SK-N-SH (cell line): ENCODE results near the gene CD164L2. TPM values are rescaled to one million over a fixed set of nuclear protein-coding genes. Genes with fewer than 3 reads are reported as not detected.

Experiments
- CTCF ChIA-PET: fragments of 300-600, 350-600 bp; formaldehyde crosslinking; extraction: SDS; loops from one replicate; lab custom pipeline; 2021; lab: Yijun Ruan, JAX
- POLR2A ChIA-PET: fragments of 350-600 bp; sonication (Branson Sonifier 250); formaldehyde crosslinking; extraction: SDS; loops from one replicate; lab custom pipeline; 2020; ENCODE audit warnings: antibody characterized with exemption, inconsistent platforms; lab: Yijun Ruan, JAX
- DNase-seq: peaks from one replicate; pipeline ENCODE4 v3.0.0; 2012
- H2AFZ ChIP-seq: fragments of 200-600 bp; sonication (generic); 2 replicates; pipeline ENCODE4 v1.8.1; 2016; ENCODE audit warnings: antibody characterized with exemption, mild to moderate bottlenecking, low read depth
- H3F3A ChIP-seq: fragments of 200-600 bp; sonication (generic); replicated peaks from 2 replicates; pipeline ENCODE3; 2016; ENCODE audit warnings: antibody characterized with exemption, mild to moderate bottlenecking; ENCODE audit not compliant: insufficient read depth
- H3K27ac ChIP-seq, 2 experiments: fragments of 200-500 bp in 1 of 2; fragments of 200-600 bp in 1 of 2; sonication (Bioruptor generic) in 1 of 2; sonication (generic), shearing (Covaris generic) in 1 of 2; 2 replicates each; pipeline versions ENCODE4 v1.5.1 to v1.6.1; 2014 to 2016; ENCODE audit warnings: low read depth in 2 of 2, inconsistent platforms in 1 of 2, low read length in 1 of 2, mild to moderate bottlenecking in 1 of 2, mixed read lengths in 1 of 2
- H3K27me3 ChIP-seq: fragments of 200-600 bp; sonication (generic), shearing (Covaris generic); 2 replicates; pipeline ENCODE4 v1.6.1; 2016; ENCODE audit warnings: mixed run types; ENCODE audit not compliant: insufficient read depth
- H3K36me3 ChIP-seq, 2 experiments: fragments of 200-500 bp in 1 of 2; fragments of 200-600 bp in 1 of 2; sonication (Bioruptor generic) in 1 of 2; sonication (generic) in 1 of 2; replicated peaks in 1 of 2; 2 replicates each; pipeline versions ENCODE3 to v1.5.1; 2014 to 2016; ENCODE audit warnings: low read length in 1 of 2, mild to moderate bottlenecking in 1 of 2; ENCODE audit not compliant: insufficient read depth in 2 of 2, control insufficient read depth in 1 of 2
- H3K4me1 ChIP-seq, 2 experiments: fragments of 200-500 bp in 1 of 2; fragments of 200-600 bp in 1 of 2; sonication (Bioruptor generic) in 1 of 2; sonication (generic), shearing (Covaris generic) in 1 of 2; 2 replicates each; pipeline versions ENCODE4 v1.5.1 to v1.6.1; 2014 to 2016; ENCODE audit warnings: low read depth in 1 of 2, low read length in 1 of 2, mixed run types in 1 of 2; ENCODE audit not compliant: insufficient read depth in 2 of 2, control insufficient read depth in 1 of 2
- H3K4me2 ChIP-seq: fragments of 200-600 bp; sonication (generic), shearing (Covaris generic); 2 replicates; pipeline ENCODE4 v1.6.1; 2017; ENCODE audit warnings: mixed run types
- H3K4me3 ChIP-seq, 2 experiments: fragments of 200-500 bp in 1 of 2; fragments of 200-600 bp in 1 of 2; sonication (Bioruptor generic) in 1 of 2; sonication (generic), shearing (Covaris generic) in 1 of 2; 2 replicates each; pipeline versions ENCODE4 v1.5.1 to v1.8.1; 2014 to 2016; ENCODE audit warnings: low read depth in 2 of 2, inconsistent platforms in 1 of 2, low read length in 1 of 2, mild to moderate bottlenecking in 1 of 2, mixed read lengths in 1 of 2, moderate library complexity in 1 of 2
- H3K79me2 ChIP-seq: fragments of 200-600 bp; sonication (generic); 2 replicates; pipeline ENCODE4 v1.8.1; 2017; ENCODE audit warnings: mild to moderate bottlenecking; ENCODE audit not compliant: insufficient read depth
- H3K9ac ChIP-seq: fragments of 200-600 bp; sonication (generic); 2 replicates; pipeline ENCODE4 v1.6.1; 2017; ENCODE audit warnings: mixed run types
- H3K9me2 ChIP-seq: fragments of 200-600 bp; sonication (generic); 2 replicates; pipeline ENCODE4 v1.6.1; 2017; ENCODE audit warnings: mixed run types
- H3K9me3 ChIP-seq: fragments of 200-600 bp; sonication (generic); 2 replicates; pipeline ENCODE4 v1.6.1; 2017; ENCODE audit warnings: mixed run types, mild to moderate bottlenecking, moderate library complexity
- H4K20me1 ChIP-seq: fragments of 200-600 bp; sonication (generic); 2 replicates; pipeline ENCODE4 v1.6.1; 2017; ENCODE audit warnings: mild to moderate bottlenecking, mixed run types; ENCODE audit not compliant: insufficient read depth
- CHD2 ChIP-seq: fragments of 150-350 bp; IDR thresholded peaks from 2 replicates; pipeline ENCODE4 v1.6.1; 2018; ENCODE audit warnings: low read length; ENCODE audit not compliant: partially characterized antibody
- CTCF ChIP-seq: fragments of 200-600 bp; sonication (generic); IDR thresholded peaks from 2 replicates; pipeline ENCODE4 v1.6.1; 2017; ENCODE audit warnings: antibody characterized with exemption, mild to moderate bottlenecking, moderate library complexity
- ELF1 ChIP-seq: IDR thresholded peaks from 2 replicates; pipeline ENCODE4 v1.4.0; 2012
- EP300 ChIP-seq, 2 experiments: IDR thresholded peaks; 2 replicates each; pipeline versions ENCODE4 v1.4.0 to v1.6.1; 2012; ENCODE audit warnings: borderline replicate concordance in 1 of 2, low read depth in 1 of 2, low read length in 1 of 2
- EZH2phosphoT487 ChIP-seq: fragments of 200-600 bp; sonication (generic); IDR thresholded peaks from 2 replicates; pipeline ENCODE4 v1.6.1; 2017; ENCODE audit warnings: low read depth, mixed run types, mild to moderate bottlenecking, antibody characterized with exemption, moderate library complexity, borderline replicate concordance
- FOSL2 ChIP-seq: IDR thresholded peaks from 2 replicates; pipeline ENCODE4 v1.4.0; 2012; ENCODE audit warnings: low read depth, mild to moderate bottlenecking, moderate library complexity, borderline replicate concordance
- FOXJ3 ChIP-seq: sonication (generic); formaldehyde crosslinking; IDR thresholded peaks from 2 replicates; pipeline ENCODE4 v1.5.1; 2020; ENCODE audit warnings: mild to moderate bottlenecking, missing genetic modification reagents
- GABPA ChIP-seq: IDR thresholded peaks from 2 replicates; pipeline ENCODE4 v1.4.0; 2012; ENCODE audit warnings: low read depth, mild to moderate bottlenecking
- JUND ChIP-seq: IDR thresholded peaks from 2 replicates; pipeline ENCODE4 v1.4.0; 2012
- POLR2AphosphoS5 ChIP-seq: IDR thresholded peaks from 2 replicates; pipeline ENCODE4 v1.6.1; 2012; ENCODE audit warnings: low read depth, low read length
- RCOR1 ChIP-seq: fragments of 150-350 bp; IDR thresholded peaks from 2 replicates; pipeline ENCODE4 v1.6.1; 2017; ENCODE audit warnings: antibody characterized with exemption, low read length
- REST ChIP-seq: IDR thresholded peaks from 2 replicates; pipeline ENCODE4 v1.6.1; 2012; ENCODE audit warnings: mild to moderate bottlenecking, low read depth, low read length, moderate library complexity
- RFX5 ChIP-seq: IDR thresholded peaks from 2 replicates; pipeline ENCODE4 v1.6.1; 2012; ENCODE audit warnings: mild to moderate bottlenecking, improper control_type of control experiment, low read length
- SIN3A ChIP-seq: IDR thresholded peaks from 2 replicates; pipeline ENCODE4 v1.6.1; 2012; ENCODE audit warnings: low read depth, mild to moderate bottlenecking, low read length, moderate library complexity, borderline replicate concordance
- USF1 ChIP-seq: IDR thresholded peaks from 2 replicates; pipeline ENCODE4 v1.4.0; 2012; ENCODE audit warnings: low read depth, borderline replicate concordance
- USF2 ChIP-seq: fragments of 150-350 bp; IDR thresholded peaks from 2 replicates; pipeline ENCODE4 v1.6.1; 2017; ENCODE audit warnings: antibody characterized with exemption, low read length, low read depth, borderline replicate concordance
- YY1 ChIP-seq: IDR thresholded peaks from 2 replicates; pipeline ENCODE4 v1.4.0; 2012; ENCODE audit warnings: low read depth, mild to moderate bottlenecking
- WGBS: methylation state at CpG from one replicate; pipeline ENCODE4 v1.1.6; 2017; ENCODE audit warnings: low lambda C conversion rate; 5-methylcytosine and 5-hydroxymethylcytosine counted together
- polyA plus RNA-seq, 3 experiments: library from polyadenylated mRNA; depleted of rRNA; stranded (reverse); fragments of >200 nt; gene quantifications; 2 replicates each; pipeline ENCODE4 v1.2.3, GENCODE V29; 2012

CD164L2 gene
- polyA plus RNA-seq, 1 of the 3 experiments (the other 2 are of a cell fraction) = 0.05 TPM

- no peak for TF ChIP-seq GABPA
- TF ChIP-seq FOXJ3 = no peak
- TF ChIP-seq CHD2 = no peak
- TF ChIP-seq EP300 (IDR thresholded peaks at IDR 0.05; ENCODE audit: borderline replicate concordance in 1 of 2, low read depth in 1 of 2, low read length in 1 of 2) = no peak
- no peak for TF ChIP-seq USF2
- no peak for TF ChIP-seq ELF1
- no peak for TF ChIP-seq REST
These were observed 47.4 kb downstream of the CD164L2 start (continued) for GRCh38 chr1:27335506-27336422.

GRCh38 chr1:27333717-27334279 is 49.3 kb downstream of the CD164L2 start:
- H3K27me3 ChIP-seq = no peaks in the 10 kb centered on the region
- H3F3A ChIP-seq = no peaks in the 10 kb centered on the region
- no peak for DNase-seq
- no peak overlapping the region for H3K4me3 ChIP-seq
- no peaks in the 10 kb centered on the region for H3K4me1 ChIP-seq
- no peaks in the 10 kb centered on the region for H3K9me2 ChIP-seq
- no peak overlapping the region for H2AFZ ChIP-seq
- no peak overlapping the region for H3K27ac ChIP-seq
- H3K9ac ChIP-seq = no peak overlapping the region
- WGBS = 97% methylated on average over 6 of the region's 17 CpGs
- peaks cover 4 to 59% of the 10 kb centered on the region in 2 experiments for H3K36me3 ChIP-seq
- H3K9me3 ChIP-seq = no peaks in the 10 kb centered on the region
- peaks cover 22% of the 10 kb centered on the region for H3K79me2 ChIP-seq
- no peak overlapping the region for H3K4me2 ChIP-seq
- ChIA-PET CTCF (interaction anchor here (0.7 to 7.4 kb wide), 18 partner anchors 8 to 290 kb away, joined by 3 to 85 read pairs (median 8); partner anchors contain the start of genes CD164L2, MAP3K6, SYTL1 and TMEM222), POLR2A (no interaction called here)
- 0 out of 2 replicates have a peak, but pooled peaks cover under 1% of the 10 kb centered on the region for H4K20me1 ChIP-seq
- TF ChIP-seq FOSL2 (no peak), REST (no peak), USF1 (no peak), JUND (no peak), RFX5 (no peak), CTCF (no peak), SIN3A (no peak), EZH2phosphoT487 (no peak), POLR2AphosphoS5 (no peak), YY1 (no peak), GABPA (no peak), RCOR1 (no peak)
